SIG-M5 treated with dmso at 0.1 percent for 504 hours (cell line): ENCODE results near the gene BBC3.
A peak's percentile ranks its signal among the peaks of the same experiment; 100 is the strongest.
"Not testable (repeated sequence)": the region's sequence is repeated elsewhere in the genome, so short reads cannot be mapped to it uniquely, and the experiment has no call there.

Experiments used
- DNase-seq: peaks from one replicate; lab custom pipeline; 2025; ENCODE audit not compliant: unreplicated experiment; lab: John Stamatoyannopoulos, UW

The BBC3 gene, protein sequence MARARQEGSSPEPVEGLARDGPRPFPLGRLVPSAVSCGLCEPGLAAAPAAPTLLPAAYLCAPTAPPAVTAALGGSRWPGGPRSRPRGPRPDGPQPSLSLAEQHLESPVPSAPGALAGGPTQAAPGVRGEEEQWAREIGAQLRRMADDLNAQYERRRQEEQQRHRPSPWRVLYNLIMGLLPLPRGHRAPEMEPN

GRCh38 chr19:47230921-47231214 is at the start of gene BBC3:
TSS of gene BBC3 (minus strand) at chr19:47231199. CDS start at chr19:47228431, 2,768 bp downstream.
- DNase-seq, result no peak

DNA sequence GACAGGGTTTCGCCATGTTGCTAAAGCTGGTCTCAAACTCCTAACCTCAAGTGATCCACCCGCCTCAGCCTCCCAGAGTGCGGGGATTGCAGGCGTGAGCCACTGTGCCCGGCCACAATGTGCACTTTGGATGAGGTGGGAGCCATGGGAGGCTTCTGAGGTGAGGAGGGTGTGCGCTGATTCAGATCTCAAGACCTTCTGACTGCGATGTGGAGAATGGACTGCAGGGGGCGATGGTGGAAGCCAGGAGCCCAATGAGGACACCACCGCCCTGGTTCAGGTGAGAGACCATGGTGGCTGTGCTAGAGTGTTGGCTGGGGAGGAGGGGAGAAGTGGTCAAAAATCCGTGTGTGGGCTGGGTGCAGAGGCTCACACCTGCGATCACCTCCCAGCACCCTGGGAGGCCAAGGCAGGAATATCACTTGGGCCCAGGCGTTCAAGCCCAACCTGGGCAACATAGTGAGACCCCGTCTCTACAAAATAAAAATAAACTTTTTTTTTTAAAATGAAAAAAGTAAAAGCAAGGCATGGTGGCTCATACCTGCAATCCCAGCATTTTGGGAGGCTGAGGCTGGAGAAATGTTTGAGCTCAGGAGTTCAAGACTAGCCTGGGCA is 49.3 kb upstream of the BBC3 start:
- no peak for DNase-seq

DNA sequence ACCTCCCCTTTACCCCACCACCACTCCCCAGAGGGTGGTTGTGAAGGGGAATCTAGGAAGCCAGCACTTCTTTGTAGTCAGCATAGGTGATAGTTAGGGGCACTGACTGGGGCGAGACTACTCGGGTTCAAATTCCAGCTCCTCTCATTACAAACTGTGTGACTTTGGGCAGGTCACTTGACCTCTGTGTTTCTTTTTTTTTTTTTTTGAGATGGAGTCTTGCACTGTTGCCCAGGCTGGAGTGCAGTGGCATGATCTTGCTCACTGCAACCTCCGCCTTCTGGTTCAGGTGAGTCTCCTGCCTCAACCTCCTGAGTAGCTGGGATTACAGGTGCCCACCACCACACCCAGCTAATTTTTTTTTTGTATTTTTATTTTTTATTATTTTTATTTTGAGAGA is 45.5 kb upstream of the BBC3 start:
- not testable (repeated sequence) for DNase-seq

DNA sequence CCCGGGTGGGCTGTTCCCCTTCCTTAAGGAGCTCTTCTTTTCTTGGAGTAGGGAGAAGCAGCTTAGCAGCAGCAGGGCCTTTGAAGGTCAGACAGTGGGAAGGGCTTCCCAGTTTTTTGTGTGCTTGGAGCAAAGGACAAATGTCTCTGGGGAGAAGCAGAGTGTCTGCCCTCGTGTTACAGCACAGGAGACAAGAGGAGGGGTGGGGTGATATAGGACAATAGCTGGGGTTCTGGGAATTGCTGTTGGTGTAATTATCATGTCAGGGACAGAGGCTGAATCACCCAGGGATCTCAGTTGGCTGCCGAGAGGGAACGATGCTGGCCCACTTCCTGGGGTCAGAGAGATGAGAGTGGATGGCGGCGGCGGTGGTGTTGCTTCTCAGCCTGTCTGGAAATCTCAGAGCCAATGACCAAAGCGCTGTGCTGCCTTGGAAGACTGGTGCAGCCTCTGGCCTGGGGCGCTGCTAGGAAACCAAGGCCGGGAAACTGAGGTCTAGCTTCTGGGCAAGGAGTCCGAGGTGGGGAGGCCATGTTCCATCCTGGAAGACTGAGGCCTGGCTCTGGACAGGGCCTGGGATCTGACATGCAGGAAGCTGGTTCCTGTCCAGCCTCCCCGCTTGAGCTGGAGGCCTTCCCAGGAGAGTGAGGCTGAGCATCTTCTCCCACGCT is 44.9 kb upstream of the BBC3 start:
- DNase-seq, result no peak

- DNase-seq, result no peak
Observed at GRCh38 chr19:47274891-47275761, 44.1 kb upstream of the BBC3 start.

GRCh38 chr19:47274071-47274890 is 43.3 kb upstream of the BBC3 start, which contains the start of gene INAFM1:
TSS of gene INAFM1 (plus strand) at chr19:47274885. CDS start at chr19:47274920, 35 bp downstream.
- DNase-seq, result peak; percentile 97

GRCh38 chr19:47273313-47274070 is 42.5 kb upstream of the BBC3 start:
- DNase-seq, result peak; percentile 84

- DNase-seq, result peak; percentile 43
Observed at GRCh38 chr19:47272448-47273312, 41.7 kb upstream of the BBC3 start.

- DNase-seq, result no peak
Observed at GRCh38 chr19:47271949-47272348, 41.0 kb upstream of the BBC3 start.

DNA sequence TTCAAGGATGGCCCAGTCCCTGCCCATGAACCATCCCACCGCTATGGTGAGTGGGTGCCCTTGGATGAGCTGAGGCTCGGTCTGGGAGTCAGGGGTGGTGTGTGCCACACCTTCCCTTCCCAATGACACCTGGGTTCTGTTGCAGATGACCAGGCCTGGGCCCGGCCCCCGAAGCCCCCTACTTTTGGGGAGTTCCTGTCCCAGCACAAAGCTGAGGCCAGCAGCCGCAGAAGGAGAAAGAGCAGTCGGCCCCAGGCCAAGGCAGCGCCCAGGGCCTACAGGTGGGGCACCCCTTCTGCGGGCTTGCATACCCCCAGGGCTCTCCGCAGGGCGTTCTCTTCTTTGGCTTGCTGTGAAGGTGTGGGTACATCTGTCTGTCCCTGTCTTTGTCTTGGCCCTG is 39.4 kb upstream of the BBC3 start:
- DNase-seq, result no peak

GRCh38 chr19:47269596-47269995 is 38.6 kb upstream of the BBC3 start:
- no peak for DNase-seq

DNA sequence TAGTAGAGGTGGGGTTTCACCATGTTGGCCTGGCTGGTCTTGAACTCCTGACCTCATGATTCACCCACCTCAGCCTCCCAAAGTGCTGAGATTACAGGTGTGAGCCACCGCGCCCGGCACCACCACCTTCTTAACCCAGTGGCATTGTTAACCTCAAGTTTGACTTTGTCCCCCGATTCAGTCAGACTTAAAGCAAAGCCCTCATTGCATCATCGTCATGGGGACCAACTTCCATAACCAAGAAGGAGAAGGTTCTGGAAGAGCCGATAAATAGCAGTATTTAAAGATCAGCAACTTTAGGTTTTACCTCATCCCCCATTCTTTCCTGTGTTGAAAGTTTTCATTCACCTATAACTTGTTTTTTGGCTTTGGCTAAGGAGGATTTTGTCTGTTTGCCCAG is 37.0 kb upstream of the BBC3 start:
- DNase-seq, result no peak

DNA sequence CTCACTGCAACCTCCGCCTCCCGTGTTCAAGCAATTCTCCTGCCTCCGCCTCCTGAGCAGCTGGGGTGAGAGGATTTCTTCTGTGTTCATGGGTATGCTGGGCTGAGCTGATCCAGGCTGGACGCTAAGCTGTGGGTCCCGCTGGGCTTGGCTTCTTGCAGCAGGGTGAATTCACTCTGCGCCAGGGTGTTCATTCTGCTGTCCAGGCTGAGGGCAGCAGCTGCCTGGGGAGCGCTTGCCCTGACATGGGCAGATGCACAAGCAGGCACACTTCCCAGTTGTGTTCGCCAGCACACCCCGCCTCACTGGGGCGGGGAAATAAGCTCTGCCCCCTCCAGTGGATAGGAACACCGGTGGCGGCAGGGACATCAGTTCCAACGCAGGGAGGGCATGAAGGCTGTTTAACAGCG is 36.4 kb upstream of the BBC3 start:
- DNase-seq, result no peak

GRCh38 chr19:47266401-47266941 is 35.5 kb upstream of the BBC3 start:
- DNase-seq, result no peak

DNA sequence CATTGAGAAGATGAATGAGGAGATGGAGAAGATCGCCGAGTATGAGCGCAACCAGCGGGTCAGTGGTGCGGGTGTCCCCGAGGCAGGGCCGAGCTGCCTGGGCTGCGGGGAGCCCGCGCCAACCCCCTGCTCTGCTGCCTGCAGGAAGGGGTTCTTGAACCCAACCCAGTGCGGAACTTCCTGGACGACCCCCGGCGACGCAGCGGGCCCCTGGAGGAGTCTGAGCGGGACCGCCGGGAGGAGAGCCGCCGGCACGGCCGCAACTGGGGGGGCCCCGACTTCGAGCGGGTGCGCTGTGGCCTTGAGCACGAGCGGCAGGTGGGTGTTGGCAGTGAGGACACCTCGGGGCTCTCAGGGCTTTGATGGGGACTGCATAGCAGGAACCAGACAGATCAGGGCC is 33.6 kb upstream of the BBC3 start:
- no peak for DNase-seq

DNA sequence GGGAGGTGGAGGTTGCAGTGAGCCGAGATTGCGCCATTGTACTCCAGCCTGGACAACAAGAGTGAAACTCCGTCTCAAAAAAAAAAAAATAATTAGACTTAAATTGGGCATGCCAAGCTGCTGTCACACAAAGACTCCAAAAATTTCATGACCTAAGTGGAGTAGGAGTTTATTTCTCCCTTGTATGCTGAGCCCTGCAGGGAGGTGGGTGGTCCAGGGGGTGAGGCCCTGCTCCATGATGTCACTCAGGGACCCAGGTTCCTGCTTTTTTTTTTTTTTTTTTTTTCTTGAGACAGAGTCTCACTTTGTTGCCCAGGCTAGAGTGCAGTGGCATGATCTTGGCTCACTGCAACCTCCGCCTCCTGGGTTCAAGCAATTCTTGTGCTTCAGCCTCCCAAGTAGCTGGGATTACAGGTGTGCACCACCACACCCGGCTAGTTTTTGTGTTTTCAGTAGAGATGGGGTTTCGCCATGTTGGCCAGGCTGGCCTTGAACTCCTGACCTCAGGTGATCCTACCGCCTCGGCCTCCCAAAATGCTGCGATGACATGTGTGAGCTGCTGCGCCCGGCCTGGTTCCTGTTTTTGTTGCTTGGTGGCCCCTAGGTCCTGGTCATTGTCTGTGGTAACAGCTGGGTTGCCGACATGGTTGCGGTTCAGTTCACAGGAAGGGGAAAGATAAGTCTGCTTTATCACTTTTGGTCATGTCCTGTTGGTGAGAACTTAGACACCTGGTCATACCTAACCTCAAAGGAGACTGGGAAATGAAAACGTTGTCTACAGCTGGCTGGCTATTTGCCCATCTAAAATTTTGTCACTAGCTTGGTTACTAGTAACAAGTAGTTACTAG is 31.2 kb upstream of the BBC3 start:
- DNase-seq, result not testable (repeated sequence)

DNA sequence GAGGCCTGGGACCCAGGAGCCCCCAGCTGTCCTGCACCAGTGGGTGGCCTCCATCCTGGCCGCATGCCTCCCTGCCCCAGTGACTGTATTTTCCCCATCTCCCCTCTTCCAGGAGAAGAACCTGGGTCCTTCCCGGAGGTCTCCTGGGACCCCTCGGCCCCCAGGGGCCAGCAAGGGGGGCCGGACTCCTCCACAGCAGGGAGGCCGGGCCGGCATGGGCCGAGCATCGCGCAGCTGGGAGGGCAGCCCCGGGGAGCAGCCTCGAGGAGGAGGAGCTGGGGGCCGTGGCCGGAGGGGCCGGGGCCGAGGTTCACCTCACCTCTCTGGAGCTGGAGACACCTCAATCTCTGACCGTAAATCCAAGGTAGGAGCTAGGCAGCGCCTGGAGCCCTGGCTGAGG is 29.5 kb upstream of the BBC3 start:
- no peak for DNase-seq
